Sigmoid colon (tissue), 4 donors: ENCODE measurements around the gene TRAPPC3L.

Source experiments
- POLR2A ChIP-seq, 2 donors: fragments of 450-650 bp; IDR thresholded peaks; one replicate each; pipeline ENCODE4 v1.6.1; 2016; ENCODE audit warnings: antibody characterized with exemption in 2 of 2, mild to moderate bottlenecking in 2 of 2, moderate library complexity in 2 of 2
- POLR2AphosphoS5 ChIP-seq, 4 donors: sonication (generic); formaldehyde crosslinking; IDR thresholded peaks; one replicate each; pipeline ENCODE4 v1.6.1; 2017; ENCODE audit warnings: antibody characterized with exemption in 4 of 4
- TF ChIP-seq, protein P1 (sequence below), 4 experiments: fragments of 450-650 bp in 3 of 4; fragments of 200-600 bp in 1 of 4; IDR thresholded peaks; one replicate each; pipeline ENCODE4 v1.5.1; 2016 to 2019; ENCODE audit warnings: antibody characterized with exemption in 4 of 4, mild to moderate bottlenecking in 3 of 4, moderate library complexity in 2 of 4

DNA sequence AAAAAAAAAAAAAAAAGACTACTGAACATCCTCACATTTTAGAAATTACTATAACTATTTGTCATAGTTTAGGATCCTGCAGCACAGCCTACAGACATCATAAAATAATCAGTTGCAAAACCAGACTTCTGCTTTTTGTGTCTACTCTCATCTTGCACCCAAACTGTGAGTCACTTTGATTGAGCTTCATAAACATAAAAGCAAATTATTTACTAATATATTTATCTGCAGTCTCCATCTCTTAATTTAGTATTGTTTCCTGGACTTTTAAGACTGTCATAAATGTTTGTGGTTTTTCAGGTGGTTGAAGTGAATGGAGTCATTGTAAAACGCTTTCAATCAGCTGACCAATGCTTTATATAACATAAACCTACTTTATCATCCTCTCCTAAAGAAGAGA is 99.1 kb downstream of the TRAPPC3L start:
- TF ChIP-seq, protein P1, sequence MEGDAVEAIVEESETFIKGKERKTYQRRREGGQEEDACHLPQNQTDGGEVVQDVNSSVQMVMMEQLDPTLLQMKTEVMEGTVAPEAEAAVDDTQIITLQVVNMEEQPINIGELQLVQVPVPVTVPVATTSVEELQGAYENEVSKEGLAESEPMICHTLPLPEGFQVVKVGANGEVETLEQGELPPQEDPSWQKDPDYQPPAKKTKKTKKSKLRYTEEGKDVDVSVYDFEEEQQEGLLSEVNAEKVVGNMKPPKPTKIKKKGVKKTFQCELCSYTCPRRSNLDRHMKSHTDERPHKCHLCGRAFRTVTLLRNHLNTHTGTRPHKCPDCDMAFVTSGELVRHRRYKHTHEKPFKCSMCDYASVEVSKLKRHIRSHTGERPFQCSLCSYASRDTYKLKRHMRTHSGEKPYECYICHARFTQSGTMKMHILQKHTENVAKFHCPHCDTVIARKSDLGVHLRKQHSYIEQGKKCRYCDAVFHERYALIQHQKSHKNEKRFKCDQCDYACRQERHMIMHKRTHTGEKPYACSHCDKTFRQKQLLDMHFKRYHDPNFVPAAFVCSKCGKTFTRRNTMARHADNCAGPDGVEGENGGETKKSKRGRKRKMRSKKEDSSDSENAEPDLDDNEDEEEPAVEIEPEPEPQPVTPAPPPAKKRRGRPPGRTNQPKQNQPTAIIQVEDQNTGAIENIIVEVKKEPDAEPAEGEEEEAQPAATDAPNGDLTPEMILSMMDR (IDR thresholded peaks at IDR 0.05) = no peak
- TF ChIP-seq POLR2AphosphoS5 (IDR thresholded peaks at IDR 0.05) (no peak), POLR2A (IDR thresholded peaks at IDR 0.05) (no peak)
